Fibroblast of lung (primary cell): ENCODE results near the gene FAM174B.

ENCODE experiments used
- CTCF ChIP-seq, 2 donors: IDR thresholded peaks in 1 of 2; conservative IDR thresholded peaks in 1 of 2; 1 replicate in 1 of 2; 2 replicates in 1 of 2; pipeline ENCODE4 v1.5.1; 2011 to 2012; ENCODE audit warnings: low read length in 2 of 2, control low read depth in 1 of 2, inconsistent platforms in 1 of 2, low read depth in 1 of 2, mild to moderate bottlenecking in 1 of 2
- EZH2 ChIP-seq: IDR thresholded peaks from 2 replicates; pipeline ENCODE4 v1.5.1; 2012; ENCODE audit warnings: low read length, control low read depth, mild to moderate bottlenecking; ENCODE audit errors: missing control alignments

- no peak for TF ChIP-seq CTCF (conservative IDR thresholded peaks at IDR 0.05 in 1 of 2, IDR thresholded peaks at IDR 0.05 in 1 of 2; ENCODE audit: low read depth in 1 of 2, low read length in 2 of 2)
- no peak for TF ChIP-seq EZH2
Measured at GRCh38 chr15:92634671-92635201, 20.8 kb downstream of the FAM174B start.
